ENCODE results near the gene ALK.

ALK gene

GRCh38 chr2:29629495-29629894 lies 291.9 kb downstream of the ALK start:
- TF ChIP-seq CTCF (IDR thresholded peaks at IDR 0.05): no peak
- no peak overlapping the region for H3K27ac ChIP-seq
- H3K9me3 ChIP-seq: no peaks in the 10 kb centered on the region
- H3K36me3 ChIP-seq: no peaks in the 10 kb centered on the region
- no peaks in the 10 kb centered on the region for H3K4me1 ChIP-seq (ENCODE audit: control insufficient read depth in 1 of 2, insufficient read depth in 1 of 2, low read depth in 1 of 2, low read length in 1 of 2)
- no peaks in the 10 kb centered on the region for H3K27me3 ChIP-seq
- no peak overlapping the region for H3K4me3 ChIP-seq (ENCODE audit: low read depth in 1 of 2, low read length in 1 of 2)

GRCh38 chr2:29628862-29629261 lies 292.5 kb downstream of the ALK start:
- H3K4me1 ChIP-seq (ENCODE audit: control insufficient read depth in 1 of 2, insufficient read depth in 1 of 2, low read depth in 1 of 2, low read length in 1 of 2): no peaks in the 10 kb centered on the region
- H3K27ac ChIP-seq: no peak overlapping the region
- H3K9me3 ChIP-seq: no peaks in the 10 kb centered on the region
- TF ChIP-seq CTCF (IDR thresholded peaks at IDR 0.05): no peak
- H3K27me3 ChIP-seq: no peaks in the 10 kb centered on the region
- no peaks in the 10 kb centered on the region for H3K36me3 ChIP-seq
- H3K4me3 ChIP-seq (ENCODE audit: low read depth in 1 of 2, low read length in 1 of 2): no peak overlapping the region

- Histone ChIP-seq H3K27me3 (no peaks in the 10 kb centered on the region), H3K9me3 (no peaks in the 10 kb centered on the region), H3K36me3 (no peaks in the 10 kb centered on the region), H3K4me1 (ENCODE audit: control insufficient read depth in 1 of 2, insufficient read depth in 1 of 2, low read depth in 1 of 2, low read length in 1 of 2) (no peaks in the 10 kb centered on the region), H3K27ac (no peak overlapping the region), H3K4me3 (ENCODE audit: low read depth in 1 of 2, low read length in 1 of 2) (no peak overlapping the region)
- TF ChIP-seq CTCF (IDR thresholded peaks at IDR 0.05): no peak
Observed at GRCh38 chr2:29628108-29628745, 293.2 kb downstream of the ALK start.

GRCh38 chr2:29627279-29627711 lies 294.1 kb downstream of the ALK start:
- Histone ChIP-seq H3K4me1 (ENCODE audit: control insufficient read depth in 1 of 2, insufficient read depth in 1 of 2, low read depth in 1 of 2, low read length in 1 of 2) (no peaks in the 10 kb centered on the region), H3K36me3 (no peaks in the 10 kb centered on the region), H3K27ac (no peak overlapping the region), H3K4me3 (ENCODE audit: low read depth in 1 of 2, low read length in 1 of 2) (no peak overlapping the region), H3K27me3 (no peaks in the 10 kb centered on the region), H3K9me3 (no peaks in the 10 kb centered on the region)
- TF ChIP-seq CTCF (IDR thresholded peaks at IDR 0.05): no peak

- no peak for TF ChIP-seq CTCF (IDR thresholded peaks at IDR 0.05)
- Histone ChIP-seq H3K4me3 (ENCODE audit: low read depth in 1 of 2, low read length in 1 of 2) (no peak overlapping the region), H3K27me3 (no peaks in the 10 kb centered on the region), H3K27ac (no peak overlapping the region), H3K4me1 (ENCODE audit: control insufficient read depth in 1 of 2, insufficient read depth in 1 of 2, low read depth in 1 of 2, low read length in 1 of 2) (no peaks in the 10 kb centered on the region), H3K36me3 (no peaks in the 10 kb centered on the region), H3K9me3 (no peaks in the 10 kb centered on the region)
Observed at GRCh38 chr2:29620890-29621289, 300.5 kb downstream of the ALK start.
